Measurements from ENCODE around the gene NTN5. TPM values are rescaled to one million over a fixed set of nuclear protein-coding genes. Genes with fewer than 3 reads are reported as not detected.

Gene NTN5
- total RNA-seq, 2 experiments from 2014 or later: 0.16 to 0.53 TPM

DNA sequence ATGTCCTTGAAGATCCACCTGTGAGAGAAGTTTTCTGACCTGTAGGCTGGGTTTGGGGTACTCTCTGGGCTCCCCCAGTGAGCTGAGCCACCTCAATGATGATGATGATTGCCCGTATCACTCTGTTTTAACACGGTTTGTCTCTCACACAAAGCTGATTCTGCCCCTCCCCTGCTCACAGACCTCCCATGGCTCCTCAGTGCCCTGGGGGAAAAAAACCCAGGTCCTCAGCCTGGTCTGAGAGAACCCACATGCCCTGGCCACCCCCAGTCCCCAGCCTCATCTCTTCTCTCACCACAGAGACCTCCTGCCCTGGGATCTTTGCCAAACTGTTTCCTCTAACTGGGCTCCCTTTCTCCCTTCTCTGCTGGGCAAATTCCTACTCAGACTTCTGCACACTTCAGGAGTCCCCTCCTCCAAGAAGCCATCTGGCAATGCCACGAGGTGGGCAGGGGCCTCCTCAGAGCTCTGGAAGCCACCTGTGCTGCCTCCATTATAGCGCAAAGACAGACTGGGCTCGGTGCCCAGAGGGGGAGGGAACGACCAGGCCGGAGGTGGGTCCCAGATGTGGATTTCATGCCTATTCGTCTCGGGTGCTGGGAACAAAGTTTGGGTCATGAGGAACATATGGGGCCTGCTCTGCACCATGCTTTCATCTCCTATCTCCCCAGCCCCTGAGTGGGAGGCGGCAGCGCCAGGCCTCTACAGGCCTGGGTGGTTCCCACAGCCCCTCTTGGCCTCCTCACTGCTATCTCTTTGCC, 18.3 kb downstream of the NTN5 start:
- H3K9me3 ChIP-seq (ENCODE audit: low read length): no peaks in the 10 kb centered on the region
- no peak overlapping the region for H3K27ac ChIP-seq (ENCODE audit: low read depth, low read length, poor library complexity, severe bottlenecking)
- peaks cover 3% of the 10 kb centered on the region for H3K4me1 ChIP-seq (ENCODE audit: insufficient read depth, low read length, poor library complexity, severe bottlenecking)
- no peaks in the 10 kb centered on the region for H4K20me1 ChIP-seq (ENCODE audit: insufficient read depth, low read length)
- ChIA-PET CTCF (ENCODE audit: unreplicated experiment) (no interaction called here), POLR2A (no interaction called here)
- intact Hi-C loops (cut with micrococcal nuclease; ENCODE audit: unreplicated experiment): no loop called here
- H3K9me2 ChIP-seq (ENCODE audit: insufficient read depth, low read length): no peaks in the 10 kb centered on the region
- 0 out of 2 replicates have a peak overlapping the region, but pooled peaks have one; percentile 40 for H2AFZ ChIP-seq (ENCODE audit: low read length)
- TF ChIP-seq CTCF (conservative IDR thresholded peaks at IDR 0.05; ENCODE audit: low read length): no peak
- no peak for TF ChIP-seq EZH2phosphoT487 (IDR thresholded peaks at IDR 0.05; ENCODE audit: borderline replicate concordance, low read depth, low read length)
- H3K79me2 ChIP-seq (ENCODE audit: insufficient read depth, low read depth, low read length): no peaks in the 10 kb centered on the region
- H3K4me2 ChIP-seq (ENCODE audit: low read length): no peak overlapping the region
- no TSS peak for BruUV-seq (replicated peaks)
- no peaks in the 10 kb centered on the region for H3K36me3 ChIP-seq (ENCODE audit: insufficient read depth, low read length)
- no peak for DNase-seq (ENCODE audit: low spot score)
- no peak overlapping the region for H3K4me3 ChIP-seq (ENCODE audit: low read depth, low read length, poor library complexity, severe bottlenecking)

- no peak overlapping the region for H3K4me3 ChIP-seq (ENCODE audit: low read depth, low read length, poor library complexity, severe bottlenecking)
- TF ChIP-seq CTCF (conservative IDR thresholded peaks at IDR 0.05; ENCODE audit: low read length) (no peak), EZH2phosphoT487 (IDR thresholded peaks at IDR 0.05; ENCODE audit: borderline replicate concordance, low read depth, low read length) (no peak)
- H3K27ac ChIP-seq (ENCODE audit: low read depth, low read length, poor library complexity, severe bottlenecking): no peak overlapping the region
- H3K36me3 ChIP-seq (ENCODE audit: insufficient read depth, low read length): no peaks in the 10 kb centered on the region
- no peaks in the 10 kb centered on the region for H3K9me2 ChIP-seq (ENCODE audit: insufficient read depth, low read length)
- POLR2A ChIA-PET: no interaction called here
- intact Hi-C loops (cut with micrococcal nuclease; ENCODE audit: unreplicated experiment): no loop called here
- H4K20me1 ChIP-seq (ENCODE audit: insufficient read depth, low read length): no peaks in the 10 kb centered on the region
- no peak overlapping the region for H3K4me2 ChIP-seq (ENCODE audit: low read length)
- CTCF ChIA-PET (ENCODE audit: unreplicated experiment): no interaction called here
- H3K4me1 ChIP-seq (ENCODE audit: insufficient read depth, low read length, poor library complexity, severe bottlenecking): peaks cover 15% of the 10 kb centered on the region
- no peak overlapping the region for H2AFZ ChIP-seq (ENCODE audit: low read length)
- no TSS peak for BruUV-seq (replicated peaks)
- no peaks in the 10 kb centered on the region for H3K9me3 ChIP-seq (ENCODE audit: low read length)
- no peaks in the 10 kb centered on the region for H3K79me2 ChIP-seq (ENCODE audit: insufficient read depth, low read depth, low read length)
- DNase-seq (ENCODE audit: low spot score): no peak
Measured at GRCh38 chr19:48651683-48652048, 21.2 kb downstream of the NTN5 start.

DNA sequence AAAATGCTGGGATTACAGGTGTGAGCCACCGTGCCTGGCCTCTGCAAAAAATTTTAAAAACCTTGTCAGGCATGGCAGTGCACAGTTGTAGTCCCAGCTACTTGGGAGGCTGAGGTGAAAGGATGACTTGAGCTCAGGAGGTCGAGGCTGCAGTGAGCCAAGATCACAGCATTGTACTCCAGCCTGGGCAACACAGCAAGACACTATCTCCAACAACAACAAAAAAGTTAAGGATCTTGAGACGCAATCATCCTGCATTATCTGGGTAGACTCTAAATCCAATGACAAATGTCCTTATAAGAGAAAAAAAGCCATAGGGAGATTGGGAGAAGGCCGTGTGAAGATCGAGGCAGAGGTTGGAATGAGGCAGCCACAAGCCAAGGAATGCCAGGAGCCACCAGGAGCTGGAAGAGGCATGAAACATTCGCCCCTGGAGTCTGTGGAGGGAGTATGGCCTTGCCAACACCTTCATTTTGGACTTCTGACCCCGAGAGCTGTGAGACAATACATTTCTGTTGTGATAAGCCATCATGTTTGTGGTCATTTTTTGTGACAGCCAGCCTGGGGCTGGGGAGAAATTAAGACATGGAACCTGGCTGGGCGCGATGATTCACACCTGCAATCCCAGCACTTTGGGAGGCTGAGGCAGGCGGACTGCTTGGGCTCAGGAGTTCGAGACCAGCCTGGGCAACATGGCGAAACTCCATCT, 21.7 kb downstream of the NTN5 start:
- TF ChIP-seq CTCF (conservative IDR thresholded peaks at IDR 0.05; ENCODE audit: low read length): no peak
- TF ChIP-seq EZH2phosphoT487 (IDR thresholded peaks at IDR 0.05; ENCODE audit: borderline replicate concordance, low read depth, low read length): no peak

More for the DNA sequence above, 21.7 kb downstream of the NTN5 start:
- Histone ChIP-seq H4K20me1 (ENCODE audit: insufficient read depth, low read length) (no peaks in the 10 kb centered on the region), H3K4me3 (ENCODE audit: low read depth, low read length, poor library complexity, severe bottlenecking) (no peak overlapping the region), H3K36me3 (ENCODE audit: insufficient read depth, low read length) (no peaks in the 10 kb centered on the region), H3K4me2 (ENCODE audit: low read length) (no peak overlapping the region), H3K9me3 (ENCODE audit: low read length) (no peaks in the 10 kb centered on the region), H3K27ac (ENCODE audit: low read depth, low read length, poor library complexity, severe bottlenecking) (no peak overlapping the region), H2AFZ (ENCODE audit: low read length) (no peak overlapping the region), H3K79me2 (ENCODE audit: insufficient read depth, low read depth, low read length) (no peaks in the 10 kb centered on the region), H3K4me1 (ENCODE audit: insufficient read depth, low read length, poor library complexity, severe bottlenecking) (peaks cover 16% of the 10 kb centered on the region), H3K9me2 (ENCODE audit: insufficient read depth, low read length) (no peaks in the 10 kb centered on the region)
- CTCF ChIA-PET (ENCODE audit: unreplicated experiment): no interaction called here
- intact Hi-C loops (cut with micrococcal nuclease; ENCODE audit: unreplicated experiment): no loop called here
- no TSS peak for BruUV-seq (replicated peaks)
- POLR2A ChIA-PET: no interaction called here
- DNase-seq (ENCODE audit: low spot score): no peak
